ENCODE measurements around the gene PLA2G2E. TPM values are rescaled to one million over a fixed set of nuclear protein-coding genes. Genes with fewer than 3 reads are reported as not detected.
A peak's percentile ranks its signal among the peaks of the same experiment; 100 is the strongest.

Gene PLA2G2E
- total and polyA plus RNA-seq, 5 donors from 2014 or later: not detected

GRCh38 chr1:19910650-19911049 lies 12.8 kb downstream of the PLA2G2E start:
- no peaks in the 10 kb centered on the region for H3K9me3 Mint-ChIP-seq
- Histone ChIP-seq H3K27me3 (ENCODE audit: control insufficient read depth, insufficient read depth, low read length) (no peaks in the 10 kb centered on the region), H3K36me3 (ENCODE audit: control insufficient read depth, insufficient read depth, low read length) (peaks cover 78% of the 10 kb centered on the region), H3K9me3 (ENCODE audit: control insufficient read depth in 2 of 2, low read length in 2 of 2) (no peaks in the 10 kb centered on the region), H3K27ac (ENCODE audit: insufficient read depth, low read length, poor library complexity, severe bottlenecking) (no peak overlapping the region), H3K4me1 (ENCODE audit: control insufficient read depth, insufficient read depth, low read length, poor library complexity, severe bottlenecking) (no peaks in the 10 kb centered on the region), H3K4me3 (ENCODE audit: low read depth, low read length) (no peak overlapping the region)
- no peaks in the 10 kb centered on the region for H3K27me3 Mint-ChIP-seq
- H3K36me3 Mint-ChIP-seq: peaks cover 48% of the 10 kb centered on the region
- no peak overlapping the region for H3K4me3 Mint-ChIP-seq
- ATAC-seq (ENCODE audit: low read depth in 2 of 2): no peak
- peaks cover 0 to 3% (median 0%) of the 10 kb centered on the region in 4 donors for H3K4me1 Mint-ChIP-seq
- DNase-seq: no peak
- peak overlapping the region in 1 of 3 donors; percentile 20 for H3K27ac Mint-ChIP-seq

DNA sequence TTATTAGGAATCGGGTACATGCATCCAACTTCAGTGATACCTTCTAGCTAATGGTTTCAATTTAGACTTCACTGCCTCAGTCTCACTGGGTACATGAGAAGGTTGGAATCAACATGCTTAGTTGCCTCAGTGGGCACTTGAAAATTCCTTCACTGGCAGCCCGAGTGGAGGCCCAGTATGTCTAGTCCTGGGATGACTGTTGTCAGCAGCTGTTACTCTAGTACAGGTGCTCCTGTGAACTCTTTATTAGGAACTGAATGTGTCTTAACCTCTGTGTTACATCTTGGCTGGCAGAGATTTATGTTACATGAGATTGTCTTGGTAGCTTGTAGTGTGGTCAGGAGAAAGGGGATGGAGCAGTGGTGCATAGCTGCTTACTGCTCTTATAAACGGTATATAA lies 13.4 kb downstream of the PLA2G2E start:
- Histone ChIP-seq H3K36me3 (ENCODE audit: control insufficient read depth, insufficient read depth, low read length) (peaks cover 84% of the 10 kb centered on the region), H3K9me3 (ENCODE audit: control insufficient read depth in 2 of 2, low read length in 2 of 2) (no peaks in the 10 kb centered on the region), H3K27me3 (ENCODE audit: control insufficient read depth, insufficient read depth, low read length) (no peaks in the 10 kb centered on the region), H3K27ac (ENCODE audit: insufficient read depth, low read length, poor library complexity, severe bottlenecking) (no peak overlapping the region), H3K4me3 (ENCODE audit: low read depth, low read length) (no peak overlapping the region), H3K4me1 (ENCODE audit: control insufficient read depth, insufficient read depth, low read length, poor library complexity, severe bottlenecking) (no peaks in the 10 kb centered on the region)
- H3K9me3 Mint-ChIP-seq: no peaks in the 10 kb centered on the region
- H3K36me3 Mint-ChIP-seq: peaks cover 50% of the 10 kb centered on the region
- H3K27me3 Mint-ChIP-seq: no peaks in the 10 kb centered on the region
- no peak overlapping the region for H3K4me3 Mint-ChIP-seq
- DNase-seq (no peak), ATAC-seq (ENCODE audit: low read depth in 2 of 2) (no peak)
- peaks cover 0 to 3% (median 0%) of the 10 kb centered on the region in 4 donors for H3K4me1 Mint-ChIP-seq
- H3K27ac Mint-ChIP-seq: peak overlapping the region in 2 of 3 donors; percentile 9 to 42

DNA sequence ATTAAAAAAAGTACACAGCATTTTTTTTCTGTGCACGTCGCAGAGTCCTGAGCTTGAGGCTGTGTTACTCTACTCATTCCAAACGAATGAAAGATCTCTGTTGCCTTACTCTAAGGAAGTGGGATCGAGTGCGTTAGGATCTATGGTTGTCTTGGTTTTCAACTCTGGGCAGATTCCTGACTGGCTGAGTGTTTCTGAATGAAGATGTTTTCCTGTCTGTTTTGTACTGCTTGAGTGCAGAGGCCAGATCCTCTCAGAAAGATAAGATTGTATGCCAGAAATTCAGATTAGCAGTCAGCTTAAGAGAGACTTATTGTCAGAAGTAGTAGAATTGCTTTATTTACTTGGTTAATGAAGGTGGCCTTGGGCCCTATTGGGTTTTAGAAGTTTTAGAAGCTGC lies 14.0 kb downstream of the PLA2G2E start:
- no peaks in the 10 kb centered on the region for H3K9me3 ChIP-seq (ENCODE audit: control insufficient read depth in 2 of 2, low read length in 2 of 2)
- H3K27me3 ChIP-seq (ENCODE audit: control insufficient read depth, insufficient read depth, low read length): no peaks in the 10 kb centered on the region
- H3K27ac ChIP-seq (ENCODE audit: insufficient read depth, low read length, poor library complexity, severe bottlenecking): no peak overlapping the region
- Mint-ChIP-seq H3K36me3 (peaks cover 53% of the 10 kb centered on the region), H3K27ac (no peak overlapping the region), H3K4me1 (peaks cover 0 to 5% (median 0%) of the 10 kb centered on the region in 4 donors), H3K4me3 (no peak overlapping the region), H3K27me3 (no peaks in the 10 kb centered on the region), H3K9me3 (no peaks in the 10 kb centered on the region)
- H3K4me1 ChIP-seq (ENCODE audit: control insufficient read depth, insufficient read depth, low read length, poor library complexity, severe bottlenecking): no peaks in the 10 kb centered on the region
- H3K4me3 ChIP-seq (ENCODE audit: low read depth, low read length): no peak overlapping the region
- ATAC-seq (ENCODE audit: low read depth in 2 of 2): no peak
- DNase-seq: no peak
- peaks cover 88% of the 10 kb centered on the region for H3K36me3 ChIP-seq (ENCODE audit: control insufficient read depth, insufficient read depth, low read length)

DNA sequence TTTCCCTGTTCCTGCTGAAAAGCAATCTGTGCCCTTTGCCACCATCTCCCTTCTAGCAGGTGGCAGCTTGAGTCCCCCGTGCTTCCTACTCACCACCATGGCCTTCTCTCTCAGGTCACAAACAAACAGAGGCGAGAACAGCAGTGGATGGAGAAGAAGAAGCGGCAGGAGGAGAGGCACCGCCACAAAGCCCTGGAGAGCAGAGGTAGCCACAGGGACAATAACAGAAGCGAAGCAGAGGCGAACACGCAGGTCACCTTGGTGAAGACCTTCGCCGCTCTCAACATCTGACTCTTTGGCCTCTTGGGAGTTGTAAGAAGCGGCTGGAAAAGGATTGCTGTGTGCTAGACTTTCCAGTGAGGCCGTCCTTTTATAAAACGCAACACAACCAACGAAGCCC lies 16.0 kb downstream of the PLA2G2E start:
- Histone ChIP-seq H3K9me3 (ENCODE audit: control insufficient read depth in 2 of 2, low read length in 2 of 2) (no peaks in the 10 kb centered on the region), H3K27me3 (ENCODE audit: control insufficient read depth, insufficient read depth, low read length) (no peaks in the 10 kb centered on the region), H3K36me3 (ENCODE audit: control insufficient read depth, insufficient read depth, low read length) (peaks cover 86% of the 10 kb centered on the region), H3K27ac (ENCODE audit: insufficient read depth, low read length, poor library complexity, severe bottlenecking) (no peak overlapping the region), H3K4me1 (ENCODE audit: control insufficient read depth, insufficient read depth, low read length, poor library complexity, severe bottlenecking) (no peaks in the 10 kb centered on the region), H3K4me3 (ENCODE audit: low read depth, low read length) (no peak overlapping the region)
- no peak for ATAC-seq (ENCODE audit: low read depth in 2 of 2)
- Mint-ChIP-seq H3K4me1 (peaks cover 0 to 5% (median 0%) of the 10 kb centered on the region in 4 donors), H3K27ac (no peak overlapping the region), H3K27me3 (no peaks in the 10 kb centered on the region), H3K4me3 (no peak overlapping the region), H3K36me3 (peaks cover 56% of the 10 kb centered on the region), H3K9me3 (no peaks in the 10 kb centered on the region)
- DNase-seq: no peak

DNA sequence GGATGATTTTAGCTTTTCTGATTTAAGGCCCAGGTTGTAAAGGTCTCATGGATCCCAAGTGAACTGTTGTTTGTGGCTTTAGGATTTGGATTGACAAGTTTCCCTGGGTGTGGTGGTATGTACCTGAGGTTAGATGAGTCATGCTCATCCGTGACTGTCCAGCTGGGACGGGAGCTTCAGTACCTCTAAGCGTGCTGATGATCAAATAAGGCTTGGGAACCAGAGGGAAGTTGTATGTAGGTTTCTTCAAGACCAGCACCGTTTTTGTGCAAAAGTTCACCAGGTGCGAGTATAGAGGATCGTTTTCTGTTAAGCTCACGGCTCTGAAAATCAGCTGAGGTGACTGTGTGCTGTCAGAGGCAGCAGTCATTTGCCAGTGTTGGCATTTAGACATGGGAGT lies 19.8 kb downstream of the PLA2G2E start:
- Histone ChIP-seq H3K4me1 (ENCODE audit: control insufficient read depth, insufficient read depth, low read length, poor library complexity, severe bottlenecking) (no peaks in the 10 kb centered on the region), H3K27ac (ENCODE audit: insufficient read depth, low read length, poor library complexity, severe bottlenecking) (no peak overlapping the region), H3K36me3 (ENCODE audit: control insufficient read depth, insufficient read depth, low read length) (peaks cover 81% of the 10 kb centered on the region), H3K4me3 (ENCODE audit: low read depth, low read length) (no peak overlapping the region), H3K9me3 (ENCODE audit: control insufficient read depth in 2 of 2, low read length in 2 of 2) (no peaks in the 10 kb centered on the region), H3K27me3 (ENCODE audit: control insufficient read depth, insufficient read depth, low read length) (no peaks in the 10 kb centered on the region)
- Mint-ChIP-seq H3K27me3 (no peaks in the 10 kb centered on the region), H3K9me3 (no peaks in the 10 kb centered on the region), H3K4me1 (peaks cover 0 to 4% (median under 1%) of the 10 kb centered on the region in 4 donors), H3K4me3 (no peak overlapping the region), H3K36me3 (peaks cover 59% of the 10 kb centered on the region), H3K27ac (no peak overlapping the region)
- ATAC-seq (ENCODE audit: low read depth in 2 of 2): no peak
- no peak for DNase-seq

DNA sequence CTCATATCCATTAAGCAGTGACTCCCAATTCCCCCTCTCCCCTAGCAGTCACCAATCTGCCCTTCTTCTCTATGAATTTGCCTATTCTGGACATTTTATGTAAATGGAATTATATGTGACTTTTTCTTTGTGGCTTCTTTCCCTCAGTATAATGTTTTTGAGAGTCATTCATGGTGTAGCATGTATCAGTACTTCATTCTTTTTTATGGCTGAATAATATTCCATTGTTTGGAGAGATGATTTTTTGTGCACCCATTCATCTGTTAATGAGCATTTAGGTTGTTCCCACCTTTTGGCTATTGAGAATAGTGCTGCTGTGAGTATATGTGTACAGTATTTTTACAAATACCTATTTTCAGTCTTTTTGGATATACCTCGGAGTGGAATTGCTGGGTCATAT lies 21.8 kb downstream of the PLA2G2E start:
- Histone ChIP-seq H3K27me3 (ENCODE audit: control insufficient read depth, insufficient read depth, low read length) (no peaks in the 10 kb centered on the region), H3K27ac (ENCODE audit: insufficient read depth, low read length, poor library complexity, severe bottlenecking) (no peak overlapping the region), H3K36me3 (ENCODE audit: control insufficient read depth, insufficient read depth, low read length) (peaks cover 75% of the 10 kb centered on the region), H3K4me1 (ENCODE audit: control insufficient read depth, insufficient read depth, low read length, poor library complexity, severe bottlenecking) (no peaks in the 10 kb centered on the region), H3K4me3 (ENCODE audit: low read depth, low read length) (no peak overlapping the region), H3K9me3 (ENCODE audit: control insufficient read depth in 2 of 2, low read length in 2 of 2) (no peaks in the 10 kb centered on the region)
- no peak for ATAC-seq (ENCODE audit: low read depth in 2 of 2)
- peaks cover 52% of the 10 kb centered on the region for H3K36me3 Mint-ChIP-seq
- no peaks in the 10 kb centered on the region for H3K27me3 Mint-ChIP-seq
- no peak overlapping the region for H3K27ac Mint-ChIP-seq
- no peak overlapping the region for H3K4me3 Mint-ChIP-seq
- no peaks in the 10 kb centered on the region for H3K9me3 Mint-ChIP-seq
- H3K4me1 Mint-ChIP-seq: peaks cover 0 to 4% (median under 1%) of the 10 kb centered on the region in 4 donors
- DNase-seq: no peak

- no peak for ATAC-seq (ENCODE audit: low read depth in 2 of 2)
- Histone ChIP-seq H3K9me3 (ENCODE audit: control insufficient read depth in 2 of 2, low read length in 2 of 2) (no peaks in the 10 kb centered on the region), H3K4me3 (ENCODE audit: low read depth, low read length) (no peak overlapping the region), H3K27ac (ENCODE audit: insufficient read depth, low read length, poor library complexity, severe bottlenecking) (no peak overlapping the region), H3K36me3 (ENCODE audit: control insufficient read depth, insufficient read depth, low read length) (peaks cover 77% of the 10 kb centered on the region), H3K27me3 (ENCODE audit: control insufficient read depth, insufficient read depth, low read length) (no peaks in the 10 kb centered on the region), H3K4me1 (ENCODE audit: control insufficient read depth, insufficient read depth, low read length, poor library complexity, severe bottlenecking) (no peaks in the 10 kb centered on the region)
- Mint-ChIP-seq H3K4me3 (no peak overlapping the region), H3K27me3 (no peaks in the 10 kb centered on the region), H3K36me3 (peaks cover 45% of the 10 kb centered on the region), H3K4me1 (peaks cover 0 to 16% (median 10%) of the 10 kb centered on the region in 4 donors), H3K9me3 (no peaks in the 10 kb centered on the region), H3K27ac (no peak overlapping the region)
- DNase-seq: no peak
These were observed 29.2 kb downstream of the PLA2G2E start for GRCh38 chr1:19894218-19894617.

DNA sequence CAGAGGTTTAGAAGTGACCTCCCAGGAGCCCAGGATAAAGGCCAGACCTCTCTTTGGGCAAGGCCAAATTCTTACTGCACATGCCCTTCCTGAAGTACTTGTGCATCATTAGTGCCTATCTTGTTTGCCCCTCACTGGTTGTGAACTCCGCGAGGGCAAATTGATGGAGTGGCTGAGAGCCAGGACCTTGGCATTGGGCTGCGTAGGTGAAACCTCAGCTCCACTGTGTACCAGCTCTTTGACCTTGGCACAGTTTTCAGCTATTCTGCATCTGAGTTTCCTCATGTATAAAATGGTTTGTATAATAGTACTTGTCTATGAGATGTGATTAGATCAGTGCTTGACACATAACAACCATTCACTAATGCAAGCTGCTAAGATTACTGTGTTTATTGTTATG lies 29.7 kb downstream of the PLA2G2E start:
- no peak overlapping the region for H3K4me3 Mint-ChIP-seq
- no peak overlapping the region for H3K27ac Mint-ChIP-seq
- Histone ChIP-seq H3K27ac (ENCODE audit: insufficient read depth, low read length, poor library complexity, severe bottlenecking) (no peak overlapping the region), H3K36me3 (ENCODE audit: control insufficient read depth, insufficient read depth, low read length) (peaks cover 72% of the 10 kb centered on the region), H3K27me3 (ENCODE audit: control insufficient read depth, insufficient read depth, low read length) (no peaks in the 10 kb centered on the region), H3K9me3 (ENCODE audit: control insufficient read depth in 2 of 2, low read length in 2 of 2) (no peaks in the 10 kb centered on the region), H3K4me3 (ENCODE audit: low read depth, low read length) (no peak overlapping the region), H3K4me1 (ENCODE audit: control insufficient read depth, insufficient read depth, low read length, poor library complexity, severe bottlenecking) (no peaks in the 10 kb centered on the region)
- no peak for DNase-seq
- H3K4me1 Mint-ChIP-seq: peaks cover 0 to 17% (median 12%) of the 10 kb centered on the region in 4 donors
- H3K36me3 Mint-ChIP-seq: peaks cover 40% of the 10 kb centered on the region
- ATAC-seq (ENCODE audit: low read depth in 2 of 2): no peak
- H3K9me3 Mint-ChIP-seq: no peaks in the 10 kb centered on the region
- no peaks in the 10 kb centered on the region for H3K27me3 Mint-ChIP-seq

Data from CD4-positive, CD25-positive, alpha-beta regulatory T cell (primary cell).